Skeletal muscle tissue (tissue), 5 donors: ENCODE results near the gene KLHDC7A. TPM values are rescaled to one million over a fixed set of nuclear protein-coding genes. Genes with fewer than 3 reads are reported as not detected.

Experiments
- H3K27ac ChIP-seq: one replicate; pipeline ENCODE4 v1.7.0; 2013; ENCODE audit warnings: mild to moderate bottlenecking, low read depth, low read length, inconsistent platforms
- H3K27me3 ChIP-seq, 3 donors: one replicate each; pipeline ENCODE4 v1.7.0; 2013; ENCODE audit warnings: low read length in 3 of 3; ENCODE audit not compliant: control insufficient read depth in 3 of 3, insufficient read depth in 3 of 3
- H3K36me3 ChIP-seq, 3 donors: one replicate each; pipeline ENCODE4 v1.7.0; 2013; ENCODE audit warnings: low read length in 3 of 3; ENCODE audit not compliant: control insufficient read depth in 3 of 3, insufficient read depth in 3 of 3
- H3K4me1 ChIP-seq, 3 donors: one replicate each; pipeline ENCODE4 v1.7.0; 2013; ENCODE audit warnings: low read length in 3 of 3, mild to moderate bottlenecking in 3 of 3; ENCODE audit not compliant: control insufficient read depth in 3 of 3, insufficient read depth in 3 of 3
- H3K4me3 ChIP-seq, 3 donors: one replicate each; pipeline ENCODE4 v1.7.0; 2013; ENCODE audit warnings: low read length in 3 of 3
- H3K9ac ChIP-seq, 3 donors: one replicate each; pipeline ENCODE4 v1.7.0; 2013; ENCODE audit warnings: low read length in 3 of 3, mild to moderate bottlenecking in 3 of 3, moderate library complexity in 2 of 3, low read depth in 1 of 3
- H3K9me3 ChIP-seq, 3 donors: one replicate each; pipeline ENCODE4 v1.7.0; 2013; ENCODE audit warnings: low read length in 3 of 3; ENCODE audit not compliant: control insufficient read depth in 3 of 3
- small RNA-seq: library from RNA; depleted of rRNA; stranded (forward); fragments of <200 nt; gene quantifications from one replicate; pipeline ENCODE3, GENCODE V24; 2014
- total RNA-seq: library from RNA; depleted of rRNA; stranded (reverse); fragments of >200 nt; gene quantifications from one replicate; pipeline ENCODE4 v1.2.3, GENCODE V29; 2014
- donor health status: Osteomylitis.

The KLHDC7A gene
- total RNA-seq, 1 donor from 2014 or later: not detected

- Histone ChIP-seq H3K27ac (no peak overlapping the region), H3K36me3 (no peaks in the 10 kb centered on the region)
Observed at GRCh38 chr1:18534810-18535205, 54.1 kb downstream of the KLHDC7A start.

More at GRCh38 chr1:18534810-18535205, 54.1 kb downstream of the KLHDC7A start:
- Histone ChIP-seq H3K4me1 (no peaks in the 10 kb centered on the region), H3K9ac (no peak overlapping the region), H3K9me3 (no peaks in the 10 kb centered on the region), H3K4me3 (no peak overlapping the region), H3K27me3 (peaks cover 18 to 58% (median 43%) of the 10 kb centered on the region in 3 donors)

Small RNAs within 50 kb of the gene (small RNA-seq; reads per million reads assigned to genes)
- gene DYNLL1P3: not detected

Other genes with a start within 250 kb of the KLHDC7A start
- 13.0 TPM for gene PAX7, start 149.9 kb downstream of the KLHDC7A start, total RNA-seq